ENCODE data around the gene C2CD2L. TPM values are rescaled to one million over a fixed set of nuclear protein-coding genes. Genes with fewer than 3 reads are reported as not detected.

Gene C2CD2L
- 5.6 and 6.0 TPM in 2 replicates for total RNA-seq

DNA sequence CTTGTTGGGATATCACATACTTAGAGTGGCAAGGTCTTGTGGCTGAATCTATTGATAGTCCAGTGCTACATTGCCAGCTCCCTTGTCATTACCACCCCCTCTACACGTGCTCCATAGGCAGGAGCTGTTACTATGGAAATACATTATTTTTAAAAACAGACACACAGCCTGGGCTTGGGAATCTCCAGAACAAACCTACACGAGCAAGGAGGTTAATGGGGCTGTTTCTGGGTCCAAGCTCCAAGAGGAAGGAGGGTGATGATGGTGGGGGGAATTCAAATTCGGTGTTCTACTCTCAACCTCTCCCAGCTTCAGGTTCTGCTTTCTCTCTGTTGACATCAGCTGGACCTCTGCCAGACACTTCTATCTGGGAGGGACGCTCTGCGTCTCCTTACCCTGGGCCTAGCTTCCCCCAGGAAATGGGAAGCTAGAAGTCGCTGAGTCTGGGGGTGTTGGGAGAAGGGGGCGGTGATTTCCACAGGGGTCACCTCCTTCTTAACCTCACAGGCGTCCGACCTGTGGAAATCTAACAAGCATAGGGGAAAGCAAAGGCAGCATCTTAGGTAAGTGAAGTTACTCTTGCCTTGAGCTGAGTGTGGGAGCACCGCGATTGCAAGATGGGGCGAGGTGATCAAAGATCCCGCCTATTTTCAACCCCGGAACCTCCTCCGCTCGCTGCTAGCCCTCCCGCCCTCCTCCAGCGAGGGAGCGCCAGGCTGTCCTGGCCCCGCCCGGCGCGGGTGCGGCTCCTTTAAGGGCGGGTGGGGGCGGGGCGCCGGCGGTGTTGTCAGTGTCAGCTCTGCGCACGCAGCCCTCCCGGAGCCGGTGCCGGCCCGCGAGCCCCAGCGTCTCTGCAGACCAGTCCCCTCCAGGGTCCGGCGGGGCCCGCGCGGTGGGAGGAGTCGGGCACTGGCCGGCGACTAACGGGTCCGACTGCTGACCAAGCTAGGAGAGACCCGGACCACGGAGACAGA, at the start of gene C2CD2L:
Gene C2CD2L (plus strand): TSS at position 781 of the 974 bp plus-strand sequence. CDS start 398 bp downstream, outside the sequence.

DNA sequence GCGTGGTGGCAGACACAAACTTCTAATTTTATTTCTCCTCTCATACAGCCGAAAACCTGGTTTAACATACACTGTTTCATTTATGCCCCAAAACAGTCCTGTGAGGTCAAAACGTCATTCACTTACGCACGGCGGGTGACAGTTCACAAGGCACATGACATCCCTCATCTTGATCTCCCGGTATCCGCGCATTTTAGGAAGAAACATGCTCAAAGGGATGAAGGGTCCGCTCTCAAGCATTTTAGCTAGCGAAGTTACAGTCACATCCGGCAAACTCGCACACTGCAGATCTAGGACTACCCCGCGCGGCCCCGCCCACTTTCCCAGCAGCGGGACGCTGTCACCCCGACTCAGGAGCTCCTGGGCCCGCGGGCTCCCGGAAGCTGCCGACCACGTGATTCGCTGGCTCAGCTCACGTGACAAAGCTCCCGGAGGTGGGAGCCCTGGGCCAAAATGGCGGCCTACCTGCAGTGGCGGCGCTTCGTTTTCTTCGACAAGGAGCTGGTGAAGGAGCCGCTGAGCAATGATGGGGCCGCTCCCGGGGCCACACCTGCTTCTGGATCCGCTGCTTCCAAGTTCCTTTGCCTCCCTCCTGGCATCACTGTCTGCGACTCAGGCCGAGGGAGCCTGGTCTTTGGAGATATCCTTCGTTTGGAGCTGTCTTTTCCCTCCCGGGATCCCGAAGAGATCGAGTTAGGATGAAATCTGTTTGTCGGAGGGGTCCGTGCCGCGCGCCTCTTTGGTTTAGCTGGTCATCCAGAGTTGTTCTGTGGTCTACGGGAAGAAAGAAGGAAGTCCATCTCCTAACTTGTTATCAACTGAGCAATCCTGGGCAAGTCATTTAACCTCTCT, 39.5 kb upstream of the C2CD2L start, which contains the start of gene VPS11:
Gene VPS11 (plus strand): TSS at position 448 of the 852 bp plus-strand sequence. CDS start 6 bp downstream, at position 454.

GRCh38 chr11:119084663-119085436, 22.3 kb upstream of the C2CD2L start, which contains the start of gene HMBS:
TSS of gene HMBS (plus strand) at chr11:119084881. CDS start at chr11:119085034, 153 bp downstream.

GRCh38 chr11:119101759-119102423, 5.3 kb upstream of the C2CD2L start, which contains the start of gene DPAGT1:
TSS of gene DPAGT1 (minus strand) at chr11:119101853. CDS start at chr11:119101655, 198 bp downstream.

GRCh38 chr11:119121008-119121810, 14.1 kb downstream of the C2CD2L start, which contains the start of gene HINFP:
TSS of gene HINFP (plus strand) at chr11:119121580. CDS start at chr11:119126945, 5,365 bp downstream.

DNA sequence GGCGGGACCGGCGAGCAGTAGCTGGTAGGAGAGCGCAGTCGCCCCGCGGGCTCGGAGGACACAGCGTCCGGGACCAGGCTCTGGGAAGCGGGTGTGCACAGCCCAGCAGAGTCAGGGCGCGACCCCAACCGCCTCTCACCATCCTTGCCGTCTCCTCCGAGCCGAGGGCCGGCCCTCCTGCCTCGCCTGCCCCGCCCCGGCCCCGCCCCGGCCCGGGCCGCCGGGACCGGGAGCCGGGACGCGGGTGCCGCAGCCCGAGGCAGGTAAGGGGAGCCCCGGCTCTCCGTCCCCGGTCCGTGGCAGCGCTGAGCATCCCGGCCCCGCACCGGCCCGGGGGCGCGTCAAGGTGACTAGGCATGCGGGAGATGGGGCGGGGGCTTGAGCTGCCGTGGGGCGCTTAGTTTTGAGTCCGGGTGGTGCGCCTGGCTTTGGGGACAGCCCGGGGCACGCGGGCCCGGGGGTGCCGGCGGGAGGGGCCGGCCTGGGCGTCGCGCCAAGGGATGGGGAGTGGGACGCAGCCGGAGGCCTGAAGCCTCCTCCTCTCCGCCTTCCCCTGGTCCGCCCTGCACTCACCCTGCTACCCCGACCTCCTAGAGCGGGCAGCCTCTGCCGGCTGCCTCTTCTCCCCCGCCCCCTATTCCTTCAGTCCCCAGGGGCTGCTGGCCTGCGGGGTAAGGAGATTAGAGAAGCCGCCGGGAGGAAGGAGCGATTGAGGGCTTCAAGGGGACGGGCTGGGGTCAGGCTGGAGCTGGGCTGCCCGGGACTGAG, 42.1 kb downstream of the C2CD2L start, which contains the start of gene ABCG4:
Gene ABCG4 (plus strand): TSS at position 35 of the 768 bp plus-strand sequence. CDS start 914 bp downstream, outside the sequence.

Other genes starting within 250 kb of the C2CD2L start
- gene CXCR5, start 223.5 kb upstream of the C2CD2L start, total RNA-seq, result not detected in 2 replicates
- gene BCL9L, start 181.4 kb upstream of the C2CD2L start, total RNA-seq, result 21.3 and 49.2 TPM in 2 replicates
- gene UPK2, start 151.0 kb upstream of the C2CD2L start, total RNA-seq, result not detected in 2 replicates
- gene FOXR1, start 135.6 kb upstream of the C2CD2L start, total RNA-seq, result not detected in 2 replicates
- 2.3 and 10.1 TPM in 2 replicates for gene CENATAC, start 109.2 kb upstream of the C2CD2L start, total RNA-seq
- gene RPS25, start 89.0 kb upstream of the C2CD2L start, total RNA-seq, result 2,402 and 3,197 TPM in 2 replicates
- 61.6 and 139 TPM in 2 replicates for gene TRAPPC4, start 88.6 kb upstream of the C2CD2L start, total RNA-seq
- gene SLC37A4, start 76.5 kb upstream of the C2CD2L start, total RNA-seq, result 15.3 and 19.8 TPM in 2 replicates
- 80.2 and 160 TPM in 2 replicates for gene HYOU1, start 50.1 kb upstream of the C2CD2L start, total RNA-seq
- gene VPS11, start 39.5 kb upstream of the C2CD2L start, total RNA-seq, result 19.5 and 20.4 TPM in 2 replicates
- gene HMBS, start 22.5 kb upstream of the C2CD2L start, total RNA-seq, result 41.4 and 51.0 TPM in 2 replicates
- gene DPAGT1, start 5.5 kb upstream of the C2CD2L start, total RNA-seq, result 31.3 and 32.2 TPM in 2 replicates
- gene HINFP, start 14.2 kb downstream of the C2CD2L start, total RNA-seq, result 10.1 and 15.5 TPM in 2 replicates
- 0.26 and 0.72 TPM in 2 replicates for gene ABCG4, start 41.7 kb downstream of the C2CD2L start, total RNA-seq
- gene NLRX1, start 61.4 kb downstream of the C2CD2L start, total RNA-seq, result 8.5 and 8.9 TPM in 2 replicates
- gene NHERF4, start 78.1 kb downstream of the C2CD2L start, total RNA-seq, result not detected in 2 replicates
- gene CBL, start 99.0 kb downstream of the C2CD2L start, total RNA-seq, result 15.8 and 16.5 TPM in 2 replicates
- gene MCAM, start 209.8 kb downstream of the C2CD2L start, total RNA-seq, result 216 and 225 TPM in 2 replicates
- 21.7 and 24.7 TPM in 2 replicates for gene RNF26, start 227.2 kb downstream of the C2CD2L start, total RNA-seq
- gene C1QTNF5, start 233.5 kb downstream of the C2CD2L start, total RNA-seq, result 11.9 and 37.4 TPM in 2 replicates
- gene MFRP, start 239.4 kb downstream of the C2CD2L start, total RNA-seq, result 0.08 TPM in 1 of 2 replicates, not detected in the other